ENCODE measurements around the gene HDAC4. TPM values are rescaled to one million over a fixed set of nuclear protein-coding genes. Genes with fewer than 3 reads are reported as not detected.

Gene HDAC4
- polyA plus RNA-seq, 1 donor (not counting 4 experiments of a cell fraction or from before 2014, with no cell fraction given): 2.9 TPM

- Histone ChIP-seq H3K4me3 (ENCODE audit: control insufficient read depth in 2 of 3, extremely low read depth in 1 of 3, insufficient read depth in 2 of 3, low read depth in 1 of 3, low read length in 3 of 3) (no peak overlapping the region), H3K79me2 (ENCODE audit: control insufficient read depth, insufficient read depth, low read length) (no peaks in the 10 kb centered on the region), H3K4me1 (ENCODE audit: control insufficient read depth, extremely low read depth, insufficient read depth, low read length) (no peaks in the 10 kb centered on the region), H2AFZ (ENCODE audit: control insufficient read depth, low read length) (no peak overlapping the region), H3K9me1 (ENCODE audit: control insufficient read depth, extremely low read depth, insufficient read depth, low read length) (no peaks in the 10 kb centered on the region), H3K9me3 (ENCODE audit: control insufficient read depth, low read depth, low read length) (no peaks in the 10 kb centered on the region), H3K4me2 (ENCODE audit: control insufficient read depth, extremely low read depth, insufficient read depth, low read depth, low read length) (no peak overlapping the region), H3K27ac (ENCODE audit: control insufficient read depth, insufficient read depth, low read length) (no peak overlapping the region), H3K9ac (ENCODE audit: control insufficient read depth, extremely low read depth, insufficient read depth, low read length) (no peak overlapping the region), H3K36me3 (ENCODE audit: control insufficient read depth in 2 of 2, extremely low read depth in 1 of 2, insufficient read depth in 2 of 2, low read length in 2 of 2) (peaks cover 0 to 1% of the 10 kb centered on the region in 2 experiments), H3K27me3 (ENCODE audit: control insufficient read depth, extremely low read depth, insufficient read depth, low read length) (no peaks in the 10 kb centered on the region), H4K20me1 (ENCODE audit: control insufficient read depth, extremely low read depth, insufficient read depth, low read length) (no peaks in the 10 kb centered on the region)
- FAIRE-seq (no peak), DNase-seq (ENCODE audit: low read depth, low spot score) (no peak)
- TF ChIP-seq, protein P1, sequence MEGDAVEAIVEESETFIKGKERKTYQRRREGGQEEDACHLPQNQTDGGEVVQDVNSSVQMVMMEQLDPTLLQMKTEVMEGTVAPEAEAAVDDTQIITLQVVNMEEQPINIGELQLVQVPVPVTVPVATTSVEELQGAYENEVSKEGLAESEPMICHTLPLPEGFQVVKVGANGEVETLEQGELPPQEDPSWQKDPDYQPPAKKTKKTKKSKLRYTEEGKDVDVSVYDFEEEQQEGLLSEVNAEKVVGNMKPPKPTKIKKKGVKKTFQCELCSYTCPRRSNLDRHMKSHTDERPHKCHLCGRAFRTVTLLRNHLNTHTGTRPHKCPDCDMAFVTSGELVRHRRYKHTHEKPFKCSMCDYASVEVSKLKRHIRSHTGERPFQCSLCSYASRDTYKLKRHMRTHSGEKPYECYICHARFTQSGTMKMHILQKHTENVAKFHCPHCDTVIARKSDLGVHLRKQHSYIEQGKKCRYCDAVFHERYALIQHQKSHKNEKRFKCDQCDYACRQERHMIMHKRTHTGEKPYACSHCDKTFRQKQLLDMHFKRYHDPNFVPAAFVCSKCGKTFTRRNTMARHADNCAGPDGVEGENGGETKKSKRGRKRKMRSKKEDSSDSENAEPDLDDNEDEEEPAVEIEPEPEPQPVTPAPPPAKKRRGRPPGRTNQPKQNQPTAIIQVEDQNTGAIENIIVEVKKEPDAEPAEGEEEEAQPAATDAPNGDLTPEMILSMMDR (optimal IDR thresholded peaks at IDR 0.05 in 1 of 3, IDR thresholded peaks at IDR 0.05 in 1 of 3, conservative IDR thresholded peaks at IDR 0.05 in 1 of 3; ENCODE audit: extremely low read depth in 1 of 3, insufficient read depth in 2 of 3, low read length in 3 of 3): no peak
- TF ChIP-seq EZH2 (IDR thresholded peaks at IDR 0.05; ENCODE audit: low read length): no peak
- dilution Hi-C loops (cut with MboI; ENCODE audit: extremely low pct_ligation_motif_present, low sequenced_read_pairs): no loop called here
These were observed 323.6 kb downstream of the HDAC4 start for GRCh38 chr2:239077260-239077659.

DNA sequence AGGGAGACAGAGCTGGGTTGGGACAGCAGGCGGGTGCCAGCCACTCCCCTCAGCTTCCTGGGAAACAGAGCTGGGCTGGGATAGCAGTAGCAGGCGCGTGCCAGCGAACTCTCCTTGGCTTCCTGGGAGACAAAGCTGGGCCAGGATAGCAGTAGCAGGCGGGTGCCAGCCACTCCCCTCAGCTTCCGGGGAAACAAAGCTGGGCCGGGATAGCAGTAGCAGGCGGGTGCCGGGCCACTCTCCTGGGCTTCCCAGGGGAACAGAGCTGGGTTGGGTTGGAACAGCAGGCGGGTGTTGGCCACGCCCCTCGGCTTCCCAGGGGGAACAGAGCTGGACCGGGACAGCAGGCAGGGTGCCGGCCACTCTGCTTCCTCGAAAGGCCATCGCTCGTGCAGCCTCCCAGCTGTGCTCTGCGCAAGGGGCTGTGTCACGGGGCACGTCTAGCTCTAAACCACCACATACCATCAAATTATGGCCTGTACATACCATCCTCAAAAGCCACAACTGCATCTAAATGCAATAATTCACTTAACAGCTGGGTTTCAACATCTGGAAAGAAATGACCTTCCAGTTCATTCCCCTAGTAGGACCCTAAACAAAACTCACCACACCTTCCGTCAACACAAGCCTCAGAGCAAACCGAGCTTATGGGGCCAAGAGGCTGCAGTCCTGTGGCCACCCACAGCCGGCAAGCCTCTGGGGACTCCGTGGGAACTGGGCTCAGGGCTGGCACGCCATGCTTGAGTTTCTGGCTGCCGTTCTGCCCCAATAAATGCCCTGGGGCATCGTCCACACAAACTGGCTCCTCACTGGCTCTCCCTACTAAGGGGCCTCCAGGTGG lies 324.7 kb downstream of the HDAC4 start:
- no peak for FAIRE-seq
- no peaks in the 10 kb centered on the region for H3K4me1 ChIP-seq (ENCODE audit: control insufficient read depth, extremely low read depth, insufficient read depth, low read length)
- H3K4me2 ChIP-seq (ENCODE audit: control insufficient read depth, extremely low read depth, insufficient read depth, low read depth, low read length): no peak overlapping the region
- dilution Hi-C loops (cut with MboI; ENCODE audit: extremely low pct_ligation_motif_present, low sequenced_read_pairs): no loop called here
- no peaks in the 10 kb centered on the region for H3K9me1 ChIP-seq (ENCODE audit: control insufficient read depth, extremely low read depth, insufficient read depth, low read length)
- H3K27ac ChIP-seq (ENCODE audit: control insufficient read depth, insufficient read depth, low read length): no peak overlapping the region
- H3K27me3 ChIP-seq (ENCODE audit: control insufficient read depth, extremely low read depth, insufficient read depth, low read length): no peaks in the 10 kb centered on the region
- H3K9ac ChIP-seq (ENCODE audit: control insufficient read depth, extremely low read depth, insufficient read depth, low read length): no peak overlapping the region
- peaks cover 0 to 1% of the 10 kb centered on the region in 2 experiments for H3K36me3 ChIP-seq (ENCODE audit: control insufficient read depth in 2 of 2, extremely low read depth in 1 of 2, insufficient read depth in 2 of 2, low read length in 2 of 2)
- DNase-seq (ENCODE audit: low read depth, low spot score): no peak
- no peak for TF ChIP-seq EZH2 (IDR thresholded peaks at IDR 0.05; ENCODE audit: low read length)
- TF ChIP-seq, protein P1 (optimal IDR thresholded peaks at IDR 0.05 in 1 of 3, IDR thresholded peaks at IDR 0.05 in 1 of 3, conservative IDR thresholded peaks at IDR 0.05 in 1 of 3; ENCODE audit: extremely low read depth in 1 of 3, insufficient read depth in 2 of 3, low read length in 3 of 3): no peak
- no peaks in the 10 kb centered on the region for H3K79me2 ChIP-seq (ENCODE audit: control insufficient read depth, insufficient read depth, low read length)
- H3K4me3 ChIP-seq (ENCODE audit: control insufficient read depth in 2 of 3, extremely low read depth in 1 of 3, insufficient read depth in 2 of 3, low read depth in 1 of 3, low read length in 3 of 3): no peak overlapping the region
- no peaks in the 10 kb centered on the region for H4K20me1 ChIP-seq (ENCODE audit: control insufficient read depth, extremely low read depth, insufficient read depth, low read length)
- H3K9me3 ChIP-seq (ENCODE audit: control insufficient read depth, low read depth, low read length): no peaks in the 10 kb centered on the region
- no peak overlapping the region for H2AFZ ChIP-seq (ENCODE audit: control insufficient read depth, low read length)
